ENCODE measurements around the gene CCDC33. TPM values are rescaled to one million over a fixed set of nuclear protein-coding genes. Genes with fewer than 3 reads are reported as not detected.
A peak's percentile ranks its signal among the peaks of the same experiment; 100 is the strongest.

CCDC33 gene
- total and polyA plus RNA-seq, 2 experiments from 2014 or later, result not detected

DNA sequence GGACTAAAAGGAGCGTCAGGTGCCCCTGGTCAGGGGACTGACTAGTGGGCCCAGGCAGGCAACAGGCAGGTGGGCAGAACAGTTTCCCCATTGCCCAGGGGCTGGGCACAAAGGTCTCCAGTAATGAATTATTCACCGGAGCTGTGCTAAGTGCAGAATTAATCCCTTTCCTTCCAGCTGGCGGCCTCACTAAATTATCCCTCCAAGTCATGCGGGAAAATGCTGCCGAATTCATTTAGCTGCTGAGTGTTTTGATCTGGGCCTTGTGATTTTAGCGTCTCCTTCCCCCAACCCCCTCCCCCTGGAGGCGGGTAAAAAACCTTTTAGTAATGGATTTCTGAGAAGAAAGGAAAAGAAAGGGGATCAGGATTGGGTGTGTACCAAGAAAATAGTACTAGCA lies 47.2 kb downstream of the CCDC33 start:
- TF ChIP-seq EZH2 (IDR thresholded peaks at IDR 0.05; ENCODE audit: insufficient read depth, poor library complexity, severe bottlenecking) (no peak), EZH2phosphoT487 (IDR thresholded peaks at IDR 0.05; ENCODE audit: insufficient read depth, low read depth) (no peak)
- no peak for DNase-seq
- Histone ChIP-seq H3K36me3 (ENCODE audit: low read depth) (no peaks in the 10 kb centered on the region), H3K27ac (no peak overlapping the region), H3K4me1 (ENCODE audit: insufficient read depth) (no peaks in the 10 kb centered on the region), H3K4me3 (no peak overlapping the region), H3K4me2 (ENCODE audit: unreplicated experiment) (no peak overlapping the region), H4K20me1 (ENCODE audit: insufficient read depth) (no peaks in the 10 kb centered on the region), H3K79me2 (ENCODE audit: insufficient read depth) (no peaks in the 10 kb centered on the region), H3K9me2 (ENCODE audit: insufficient read depth) (no peaks in the 10 kb centered on the region), H3F3A (ENCODE audit: insufficient read depth) (no peaks in the 10 kb centered on the region), H2AFZ (no peak overlapping the region), H3K9ac (no peak overlapping the region), H3K27me3 (replicated peaks; ENCODE audit: insufficient read depth) (peaks cover 65% of the 10 kb centered on the region), H3K9me3 (ENCODE audit: low read depth) (no peaks in the 10 kb centered on the region)
- WGBS, 2 experiments (ENCODE audit: low coverage in 1 of 2, low lambda C conversion rate in 2 of 2, missing lambda C conversion rate in 2 of 2), result 27 to 28% methylated on average over 7 of the region's 7 CpGs
- in situ Hi-C loops (cut with MboI), result no loop called here

DNA sequence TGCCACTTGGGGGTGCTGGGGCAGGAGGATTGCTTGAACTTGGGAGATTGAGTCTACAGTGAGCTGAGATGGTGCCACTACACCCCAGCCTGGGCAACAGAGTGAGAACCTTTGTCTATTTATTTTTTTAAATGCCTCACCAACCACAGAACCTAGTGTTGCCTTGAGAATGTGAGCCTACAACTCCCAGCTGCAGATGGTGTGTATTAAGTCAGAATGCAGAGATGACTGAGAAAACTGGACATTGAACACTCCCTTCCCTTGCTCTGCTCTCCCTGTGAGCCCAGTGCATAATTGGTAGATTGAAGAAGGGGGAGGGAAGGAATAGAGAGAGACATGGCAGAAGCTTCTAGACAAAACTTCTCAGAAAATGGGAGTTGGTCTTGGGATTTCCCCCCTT lies 53.5 kb downstream of the CCDC33 start:
- Histone ChIP-seq H3F3A (ENCODE audit: insufficient read depth) (no peaks in the 10 kb centered on the region), H3K4me2 (ENCODE audit: unreplicated experiment) (no peak overlapping the region)

DNA sequence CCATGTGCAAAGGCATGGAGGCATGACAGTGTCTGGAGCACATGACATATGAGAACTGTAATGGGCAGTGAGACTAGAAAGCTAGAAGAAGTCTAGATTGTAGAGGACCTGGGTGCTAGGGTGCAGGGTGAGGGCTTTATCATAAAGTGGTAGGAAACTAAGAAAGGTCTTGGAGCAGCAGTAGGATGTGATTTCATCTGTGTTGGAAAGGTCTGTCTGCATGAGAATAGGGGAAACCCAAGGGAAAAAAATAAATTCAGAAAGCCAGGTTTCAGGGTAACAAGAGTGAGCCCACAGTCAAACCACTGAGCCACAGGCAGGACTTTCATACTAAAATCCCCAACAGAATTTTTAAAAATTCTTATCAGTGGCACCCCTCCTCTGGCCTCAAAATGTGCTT lies 54.5 kb downstream of the CCDC33 start:
- in situ Hi-C loops (cut with MboI), result no loop called here
- H3F3A ChIP-seq (ENCODE audit: insufficient read depth), result no peaks in the 10 kb centered on the region
- TF ChIP-seq EZH2phosphoT487 (IDR thresholded peaks at IDR 0.05; ENCODE audit: insufficient read depth, low read depth) (no peak), EZH2 (IDR thresholded peaks at IDR 0.05; ENCODE audit: insufficient read depth, poor library complexity, severe bottlenecking) (no peak)

More for the DNA sequence above, 53.5 kb downstream of the CCDC33 start:
- no peak overlapping the region for H3K27ac ChIP-seq
- no peaks in the 10 kb centered on the region for H3K9me3 ChIP-seq (ENCODE audit: low read depth)
- H3K9ac ChIP-seq, result no peak overlapping the region
- TF ChIP-seq EZH2phosphoT487 (IDR thresholded peaks at IDR 0.05; ENCODE audit: insufficient read depth, low read depth) (no peak), EZH2 (IDR thresholded peaks at IDR 0.05; ENCODE audit: insufficient read depth, poor library complexity, severe bottlenecking) (no peak)
- H3K4me1 ChIP-seq (ENCODE audit: insufficient read depth), result peaks cover 5% of the 10 kb centered on the region; the same call in 1 of the 2 replicates
- H3K9me2 ChIP-seq (ENCODE audit: insufficient read depth), result no peaks in the 10 kb centered on the region
- no peak overlapping the region for H3K4me3 ChIP-seq
- peaks cover 15% of the 10 kb centered on the region for H3K27me3 ChIP-seq (replicated peaks; ENCODE audit: insufficient read depth)
- in situ Hi-C loops (cut with MboI), result no loop called here
- DNase-seq, result no peak
- H2AFZ ChIP-seq, result no peak overlapping the region
- no peaks in the 10 kb centered on the region for H4K20me1 ChIP-seq (ENCODE audit: insufficient read depth)
- H3K36me3 ChIP-seq (ENCODE audit: low read depth), result no peaks in the 10 kb centered on the region
- H3K79me2 ChIP-seq (ENCODE audit: insufficient read depth), result no peaks in the 10 kb centered on the region

GRCh38 chr15:74291101-74292071 lies 55.3 kb downstream of the CCDC33 start:
- in situ Hi-C loops (cut with MboI), result no loop called here
- no peaks in the 10 kb centered on the region for H3K36me3 ChIP-seq (ENCODE audit: low read depth)
- H3K4me2 ChIP-seq (ENCODE audit: unreplicated experiment), result no peak overlapping the region
- no peaks in the 10 kb centered on the region for H3K9me2 ChIP-seq (ENCODE audit: insufficient read depth)
- peaks cover under 1% of the 10 kb centered on the region; the same call in 1 of the 2 replicates for H3K27me3 ChIP-seq (replicated peaks; ENCODE audit: insufficient read depth)
- H2AFZ ChIP-seq, result no peak overlapping the region
- no peak overlapping the region for H3K9ac ChIP-seq
- H3F3A ChIP-seq (ENCODE audit: insufficient read depth), result no peaks in the 10 kb centered on the region
- peaks cover 5% of the 10 kb centered on the region; the same call in 1 of the 2 replicates for H3K4me1 ChIP-seq (ENCODE audit: insufficient read depth)
- WGBS, 2 experiments (ENCODE audit: low coverage in 1 of 2, low lambda C conversion rate in 2 of 2, missing lambda C conversion rate in 2 of 2), result 9 to 11% methylated on average over 20 of the region's 20 CpGs
- no peaks in the 10 kb centered on the region for H4K20me1 ChIP-seq (ENCODE audit: insufficient read depth)
- H3K9me3 ChIP-seq (ENCODE audit: low read depth), result no peaks in the 10 kb centered on the region
- no peak overlapping the region for H3K4me3 ChIP-seq
- TF ChIP-seq EZH2phosphoT487 (IDR thresholded peaks at IDR 0.05; ENCODE audit: insufficient read depth, low read depth) (no peak), EZH2 (IDR thresholded peaks at IDR 0.05; ENCODE audit: insufficient read depth, poor library complexity, severe bottlenecking) (no peak)
- peak; percentile 84 for DNase-seq
- no peak overlapping the region for H3K27ac ChIP-seq
- H3K79me2 ChIP-seq (ENCODE audit: insufficient read depth), result no peaks in the 10 kb centered on the region

More for the DNA sequence above, 54.5 kb downstream of the CCDC33 start:
- Histone ChIP-seq H3K4me2 (ENCODE audit: unreplicated experiment) (no peak overlapping the region), H2AFZ (no peak overlapping the region), H3K4me3 (no peak overlapping the region), H3K79me2 (ENCODE audit: insufficient read depth) (no peaks in the 10 kb centered on the region), H3K9me3 (ENCODE audit: low read depth) (no peaks in the 10 kb centered on the region), H3K9me2 (ENCODE audit: insufficient read depth) (no peaks in the 10 kb centered on the region), H3K4me1 (ENCODE audit: insufficient read depth) (peaks cover 5% of the 10 kb centered on the region; the same call in 1 of the 2 replicates), H3K27me3 (replicated peaks; ENCODE audit: insufficient read depth) (peaks cover 8% of the 10 kb centered on the region; the same call in 1 of the 2 replicates), H4K20me1 (ENCODE audit: insufficient read depth) (no peaks in the 10 kb centered on the region), H3K27ac (no peak overlapping the region), H3K9ac (no peak overlapping the region), H3K36me3 (ENCODE audit: low read depth) (no peaks in the 10 kb centered on the region)
- DNase-seq, result no peak
